GM12891 (cell line): ENCODE results near the gene NCS1.

Experiments used
- DNase-seq: peaks from one replicate; pipeline ENCODE4 v3.0.0; 2011; ENCODE audit warnings: low spot score; ENCODE audit not compliant: insufficient read length
- FAIRE-seq: peaks from 2 replicates; lab custom pipeline; 2011; peaks lifted over from hg19 to GRCh38; lab: Jason Lieb, UNC
- PAX5 ChIP-seq: IDR thresholded peaks from 2 replicates; pipeline ENCODE4 v1.6.1; 2011; ENCODE audit warnings: low read length, moderate library complexity, mild to moderate bottlenecking; ENCODE audit not compliant: insufficient read depth, severe bottlenecking
- POLR2A ChIP-seq: IDR thresholded peaks from 2 replicates; pipeline ENCODE4 v1.6.1; 2011; ENCODE audit warnings: low read depth, low read length, control low read depth
- POLR2AphosphoS5 ChIP-seq: IDR thresholded peaks from 2 replicates; pipeline ENCODE4 v1.6.1; 2011; ENCODE audit warnings: low read depth, low read length, control low read depth
- POU2F2 ChIP-seq: IDR thresholded peaks from 2 replicates; pipeline ENCODE4 v1.6.1; 2011; ENCODE audit warnings: low read depth, mild to moderate bottlenecking, control low read depth, low read length, moderate library complexity
- SPI1 ChIP-seq: IDR thresholded peaks from 2 replicates; pipeline ENCODE4 v1.6.1; 2011; ENCODE audit warnings: low read depth, low read length, control low read depth
- TAF1 ChIP-seq: IDR thresholded peaks from 2 replicates; pipeline ENCODE4 v1.6.1; 2011; ENCODE audit warnings: low read depth, low read length, control low read depth

The NCS1 gene

DNA sequence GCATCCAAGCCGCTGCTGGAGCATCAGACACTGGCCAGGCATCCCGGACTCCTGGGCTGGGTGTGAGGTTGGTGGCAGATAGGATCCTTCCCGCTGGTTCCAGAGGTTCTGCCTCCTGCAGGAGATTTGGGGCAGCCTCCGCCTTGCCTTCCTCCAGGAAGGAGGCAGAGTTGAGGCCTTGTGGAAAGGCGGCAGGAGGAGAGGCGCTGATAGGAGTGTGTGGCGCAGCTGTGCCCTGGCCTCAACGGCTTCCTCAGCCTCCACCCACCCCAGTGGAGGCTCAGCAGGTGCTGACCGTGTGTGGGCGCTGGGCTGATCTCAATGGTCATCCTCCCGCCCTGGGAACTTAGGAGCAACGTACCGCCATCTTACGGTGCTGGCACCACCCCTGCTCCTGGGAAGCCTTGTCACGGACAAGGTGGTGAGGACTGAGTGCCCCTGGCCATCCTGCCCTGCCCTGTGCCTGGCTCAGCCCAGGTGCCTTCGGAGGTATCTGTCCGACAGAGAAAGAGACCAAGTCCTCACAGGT, 10.2 kb downstream of the NCS1 start:
- no peak for TF ChIP-seq POLR2A
- FAIRE-seq (no peak), DNase-seq (no peak)

DNA sequence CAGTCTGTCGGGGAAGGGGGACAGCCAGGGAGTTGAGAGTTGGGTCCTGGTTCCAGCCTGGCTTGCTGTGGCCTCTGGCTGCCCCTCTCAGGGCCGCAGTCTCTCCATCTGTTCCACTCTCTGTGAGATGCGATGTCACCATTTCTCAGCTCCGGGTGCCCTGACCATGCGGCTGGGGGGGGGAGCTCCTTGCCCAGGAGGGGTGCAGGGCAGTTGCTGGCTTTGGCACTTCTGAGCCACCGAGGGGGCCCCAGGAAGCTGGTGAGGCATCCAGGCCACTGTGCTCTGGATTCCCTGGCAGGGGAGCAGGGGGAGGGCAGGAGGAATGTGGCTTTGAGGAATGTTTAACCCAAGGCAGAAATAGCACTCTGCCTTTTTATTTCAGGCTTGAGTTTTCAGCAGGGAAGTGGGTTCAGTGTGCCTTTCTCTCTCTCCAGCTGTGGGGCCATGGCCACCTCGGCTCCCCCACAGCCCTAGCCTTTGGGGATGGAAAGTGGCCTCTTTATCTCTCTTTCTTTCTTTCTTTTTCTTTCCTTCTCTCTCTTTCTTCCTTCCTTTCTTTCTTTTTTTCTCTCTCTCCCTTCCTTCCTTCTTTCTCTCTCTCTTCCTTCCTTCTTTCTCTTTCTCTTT, 11.0 kb downstream of the NCS1 start:
- no peak for TF ChIP-seq POU2F2
- no peak for TF ChIP-seq POLR2A
- no peak for TF ChIP-seq POLR2AphosphoS5
- DNase-seq, result no peak
- no peak for FAIRE-seq

GRCh38 chr9:130185017-130185416, 12.8 kb downstream of the NCS1 start:
- DNase-seq (no peak), FAIRE-seq (no peak)
- TF ChIP-seq POLR2A (no peak), TAF1 (no peak), POU2F2 (no peak), SPI1 (no peak)

- no peak for DNase-seq
- TF ChIP-seq POU2F2, result no peak
- no peak for TF ChIP-seq SPI1
- TF ChIP-seq PAX5, result no peak
- no peak for TF ChIP-seq POLR2AphosphoS5
- TF ChIP-seq TAF1, result no peak
- no peak for TF ChIP-seq POLR2A
- no peak for FAIRE-seq
Measured at GRCh38 chr9:130185490-130186031, 13.4 kb downstream of the NCS1 start.

GRCh38 chr9:130186051-130186450, 13.8 kb downstream of the NCS1 start:
- DNase-seq, result no peak
- no peak for TF ChIP-seq PAX5
- TF ChIP-seq POU2F2, result no peak
- no peak for TF ChIP-seq POLR2A
- no peak for TF ChIP-seq TAF1
- TF ChIP-seq SPI1, result no peak
- no peak for TF ChIP-seq POLR2AphosphoS5
- no peak for FAIRE-seq

DNA sequence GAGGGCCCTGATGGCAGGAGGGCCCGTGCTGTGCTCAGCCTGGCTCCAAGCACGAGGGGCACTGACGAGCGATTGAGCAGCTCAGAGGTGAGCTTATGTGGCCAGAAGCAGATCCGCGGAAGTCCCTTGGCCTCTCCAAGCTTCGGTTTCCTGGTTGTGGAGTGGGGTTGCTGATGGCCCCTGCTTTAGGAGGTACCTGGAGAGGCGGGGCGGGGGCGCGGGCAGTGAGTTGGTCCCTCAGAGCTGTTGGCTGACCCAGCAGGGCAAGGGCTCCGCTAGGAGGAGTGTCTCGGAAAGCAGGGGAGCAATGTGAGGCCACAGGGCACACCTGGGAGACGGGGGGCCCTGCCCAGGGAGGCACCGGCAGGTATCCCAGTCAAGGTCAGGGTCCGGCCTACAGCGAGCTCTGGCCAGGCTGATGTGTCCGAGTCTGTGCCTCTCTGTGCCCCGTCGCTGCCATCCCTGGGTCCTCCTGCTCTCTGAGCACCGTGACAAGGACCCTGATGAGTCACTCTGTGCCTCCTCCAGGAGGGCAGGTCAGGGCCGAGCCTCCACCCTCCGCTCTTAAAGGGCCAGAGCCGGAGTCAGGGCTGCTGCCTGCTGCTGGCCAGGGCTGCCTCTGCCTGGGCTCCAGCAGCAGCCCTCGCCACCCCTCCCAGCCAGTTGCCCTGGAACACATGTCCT, 14.8 kb downstream of the NCS1 start:
- no peak for FAIRE-seq
- TF ChIP-seq TAF1 (no peak), POLR2A (no peak), POU2F2 (no peak), SPI1 (no peak), POLR2AphosphoS5 (no peak), PAX5 (no peak)
- DNase-seq, result no peak

- TF ChIP-seq POLR2AphosphoS5, result no peak
- no peak for TF ChIP-seq PAX5
- TF ChIP-seq SPI1, result no peak
- TF ChIP-seq TAF1, result no peak
- no peak for TF ChIP-seq POU2F2
- no peak for TF ChIP-seq POLR2A
- FAIRE-seq (no peak), DNase-seq (no peak)
Measured at GRCh38 chr9:130187523-130187846, 15.3 kb downstream of the NCS1 start.

DNA sequence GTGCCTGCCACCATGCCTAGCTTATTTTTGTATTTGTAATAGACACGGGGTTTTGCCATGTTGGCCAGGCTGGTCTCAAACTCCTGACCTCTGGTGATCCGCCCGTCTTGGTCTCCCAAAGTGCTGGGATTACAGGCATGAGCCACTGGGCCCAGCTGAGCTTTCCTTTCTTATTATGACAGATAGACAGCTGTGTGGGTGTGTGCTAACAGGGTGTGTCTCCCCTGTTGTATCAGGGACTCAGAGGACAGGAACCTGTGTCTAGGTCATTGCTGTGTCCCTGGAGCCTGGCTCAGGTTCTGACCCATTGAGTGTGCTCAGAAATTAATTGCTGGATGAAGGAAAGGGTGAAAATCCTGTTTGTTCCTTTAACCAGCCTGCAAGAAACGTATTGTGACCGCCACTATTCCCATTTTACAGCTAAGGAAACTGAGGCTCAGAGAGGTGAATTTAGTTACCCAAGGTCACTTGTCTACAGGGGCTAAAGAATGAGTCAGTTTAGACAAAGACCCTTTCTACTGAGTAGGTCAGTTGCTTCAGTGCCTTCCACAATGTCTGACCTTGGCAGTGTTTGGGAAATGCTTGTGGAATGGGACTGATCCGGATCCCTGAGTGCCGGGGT, 16.8 kb downstream of the NCS1 start:
- no peak for TF ChIP-seq TAF1
- no peak for TF ChIP-seq POLR2A
- no peak for TF ChIP-seq SPI1
- no peak for TF ChIP-seq POU2F2
- no peak for TF ChIP-seq POLR2AphosphoS5
- TF ChIP-seq PAX5, result no peak
- no peak for DNase-seq
- no peak for FAIRE-seq

DNA sequence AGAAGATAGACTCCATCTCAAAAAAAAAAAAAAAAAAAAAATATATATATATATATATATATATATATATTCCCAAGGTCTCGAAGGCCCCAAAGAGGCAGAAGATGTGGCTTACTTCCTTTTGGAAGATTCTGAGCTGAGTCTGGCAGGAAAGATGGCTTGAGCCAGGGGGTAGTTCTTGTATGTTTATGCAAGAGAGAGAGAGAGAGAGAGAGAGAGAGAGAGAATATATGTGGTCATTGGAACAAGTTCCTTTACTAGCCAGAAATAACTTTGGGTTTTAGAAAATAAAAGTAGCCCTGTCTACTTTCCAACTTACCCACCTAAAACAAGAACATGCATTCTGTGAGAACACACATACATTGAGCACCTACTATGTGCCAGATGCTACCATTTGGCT, 17.6 kb downstream of the NCS1 start:
- DNase-seq (no peak), FAIRE-seq (no peak)
- TF ChIP-seq SPI1 (no peak), POLR2AphosphoS5 (no peak), PAX5 (no peak), POLR2A (no peak), TAF1 (no peak), POU2F2 (no peak)

DNA sequence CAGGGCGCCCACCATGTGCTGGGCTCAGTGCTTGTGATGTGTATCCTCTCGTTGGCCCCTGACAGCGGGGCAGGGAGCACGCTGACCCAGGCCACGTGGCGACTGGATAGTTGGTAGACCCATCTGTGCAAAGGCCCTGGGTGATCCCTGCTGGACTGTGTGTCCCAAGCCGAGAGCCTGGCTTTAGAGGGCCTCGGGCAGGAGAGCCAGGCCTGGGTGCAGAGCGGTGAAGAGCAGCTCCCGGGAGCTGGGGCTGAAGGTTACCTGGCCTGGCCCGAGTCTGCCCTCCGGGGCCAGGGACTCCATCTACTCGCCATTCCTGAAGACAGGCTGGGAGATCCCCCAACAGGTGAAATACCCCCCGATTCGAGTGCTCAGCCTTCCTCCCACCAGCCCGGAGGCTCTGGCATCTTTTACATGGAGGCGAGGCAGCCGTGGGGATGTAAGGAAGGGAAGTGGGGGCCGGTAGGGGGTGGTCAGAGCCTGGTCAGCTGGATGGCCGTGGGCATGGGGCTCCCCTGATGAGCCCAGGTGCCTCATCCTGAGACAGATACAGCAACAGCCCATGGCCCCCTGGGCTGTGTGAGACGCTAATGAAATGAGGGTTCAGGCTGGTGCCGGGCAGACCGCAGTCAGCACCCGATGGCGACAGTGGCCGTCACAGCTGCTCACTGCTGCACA, 19.0 kb downstream of the NCS1 start:
- TF ChIP-seq PAX5 (no peak), POLR2AphosphoS5 (no peak), TAF1 (no peak), SPI1 (no peak), POLR2A (no peak), POU2F2 (no peak)
- FAIRE-seq (no peak), DNase-seq (no peak)
